ENCODE data around the gene TANC1.

The TANC1 gene

DNA sequence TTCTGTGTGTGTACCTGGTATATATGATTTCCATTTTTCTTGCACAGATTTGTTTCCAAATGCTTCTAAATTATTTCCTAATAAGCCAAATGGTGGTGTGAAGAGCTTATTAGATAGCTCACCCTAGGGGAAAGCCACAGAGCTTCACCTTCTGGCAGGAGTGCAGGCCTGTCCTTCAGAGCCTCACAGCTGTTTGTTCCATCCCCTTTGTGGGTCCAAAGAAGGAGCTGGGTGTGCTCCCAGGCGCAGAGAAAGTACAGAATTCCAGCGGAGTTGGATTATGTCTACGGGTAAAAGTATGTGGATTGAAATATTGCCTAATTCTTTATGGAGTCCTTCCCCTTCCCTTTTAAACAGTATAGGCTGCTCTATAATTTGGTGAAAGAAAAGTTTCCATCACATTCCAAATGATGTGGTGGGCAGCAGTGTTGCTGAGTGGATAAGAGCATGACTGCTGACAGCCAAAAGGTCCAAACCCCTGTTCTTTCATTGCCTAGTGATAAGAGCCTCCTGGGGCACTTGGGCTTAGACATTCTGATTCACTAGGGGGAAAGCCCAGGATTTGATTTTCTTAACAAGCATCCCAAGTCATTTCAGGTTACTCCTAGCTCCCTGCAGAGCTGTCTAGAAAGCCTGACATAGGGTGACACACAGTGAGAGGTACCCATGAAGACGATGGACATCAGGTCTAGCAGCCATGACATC is 231.5 kb downstream of the TANC1 start:
- H3K14ac ChIP-seq (ENCODE audit: low read length), result no peak overlapping the region
- H4K91ac ChIP-seq (ENCODE audit: low read depth, low read length), result no peak overlapping the region
- H3K4me3 ChIP-seq (ENCODE audit: low read depth, low read length), result no peak overlapping the region
- no peak overlapping the region for H4K12ac ChIP-seq (ENCODE audit: low read depth, low read length)
- no peaks in the 10 kb centered on the region for H3K27me3 ChIP-seq (ENCODE audit: insufficient read depth, low read length)
- H3K27ac ChIP-seq (ENCODE audit: low read depth, low read length), result no peak overlapping the region
- no peak overlapping the region for H3K4ac ChIP-seq (ENCODE audit: low read depth, low read length)
- H2AFZ ChIP-seq (ENCODE audit: insufficient read depth, low read length, poor library complexity), result no peak overlapping the region
- H3K23ac ChIP-seq (ENCODE audit: low read length), result no peak overlapping the region
- no peak for DNase-seq
- H2BK12ac ChIP-seq (ENCODE audit: low read length), result no peak overlapping the region
- H3K4me2 ChIP-seq (ENCODE audit: low read length), result no peak overlapping the region
- peaks cover 25 to 44% of the 10 kb centered on the region in 2 experiments for H3K36me3 ChIP-seq (ENCODE audit: control insufficient read depth in 1 of 2, insufficient read depth in 2 of 2, low read length in 2 of 2)
- peaks cover 2% of the 10 kb centered on the region for H3K79me1 ChIP-seq (ENCODE audit: low read length)
- no peaks in the 10 kb centered on the region for H3K79me2 ChIP-seq (ENCODE audit: control insufficient read depth, insufficient read depth, low read length, poor library complexity)
- H3K9ac ChIP-seq (ENCODE audit: low read length), result no peak overlapping the region
- no CpG with 5 or more reads among the region's 4 CpGs for WGBS (ENCODE audit: extremely low coverage, insufficient coverage, insufficient read length)
- no peak overlapping the region for H2BK5ac ChIP-seq (ENCODE audit: low read depth, low read length, poor library complexity)
- H3K9me3 ChIP-seq (ENCODE audit: insufficient read depth, low read depth, low read length), result no peaks in the 10 kb centered on the region
- no peak overlapping the region for H2BK120ac ChIP-seq (ENCODE audit: insufficient read depth, low read length, poor library complexity)
- no peak overlapping the region for H4K8ac ChIP-seq (ENCODE audit: low read depth, low read length)
- H3K18ac ChIP-seq (ENCODE audit: low read length), result no peak overlapping the region
- peaks cover 16 to 19% of the 10 kb centered on the region in 2 experiments for H3K4me1 ChIP-seq (ENCODE audit: control insufficient read depth in 1 of 2, insufficient read depth in 2 of 2, low read length in 2 of 2)
- no peak overlapping the region for H2AK5ac ChIP-seq (ENCODE audit: low read length)

DNA sequence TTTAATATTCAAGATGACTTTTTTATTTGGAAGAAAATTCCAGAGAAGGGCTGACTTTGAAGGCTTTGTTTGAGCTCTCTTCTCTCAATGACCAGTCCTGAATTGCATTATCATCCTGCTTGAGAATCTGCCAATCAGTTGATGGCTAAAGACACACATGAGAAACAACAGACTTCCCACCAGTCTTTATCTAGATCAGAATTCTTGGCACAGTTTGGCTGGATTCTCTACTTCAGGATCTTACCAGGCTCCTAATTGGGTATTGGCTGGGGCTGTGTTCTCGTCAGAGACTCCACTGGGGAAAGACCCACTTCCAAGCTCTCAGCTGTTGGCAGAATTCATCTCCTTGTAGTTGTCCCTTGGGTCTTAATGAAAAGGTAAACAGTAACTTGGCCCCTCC is 232.1 kb downstream of the TANC1 start:
- Histone ChIP-seq H4K91ac (ENCODE audit: low read depth, low read length) (no peak overlapping the region), H2BK120ac (ENCODE audit: insufficient read depth, low read length, poor library complexity) (no peak overlapping the region), H3K27me3 (ENCODE audit: insufficient read depth, low read length) (no peaks in the 10 kb centered on the region), H3K79me2 (ENCODE audit: control insufficient read depth, insufficient read depth, low read length, poor library complexity) (no peaks in the 10 kb centered on the region), H3K23ac (ENCODE audit: low read length) (no peak overlapping the region), H3K9ac (ENCODE audit: low read length) (no peak overlapping the region), H3K27ac (ENCODE audit: low read depth, low read length) (no peak overlapping the region), H3K36me3 (ENCODE audit: control insufficient read depth in 1 of 2, insufficient read depth in 2 of 2, low read length in 2 of 2) (peaks cover 25 to 44% of the 10 kb centered on the region in 2 experiments), H3K79me1 (ENCODE audit: low read length) (peaks cover 2% of the 10 kb centered on the region), H2AK5ac (ENCODE audit: low read length) (no peak overlapping the region), H3K4me2 (ENCODE audit: low read length) (no peak overlapping the region), H2BK5ac (ENCODE audit: low read depth, low read length, poor library complexity) (no peak overlapping the region), H2AFZ (ENCODE audit: insufficient read depth, low read length, poor library complexity) (no peak overlapping the region), H3K18ac (ENCODE audit: low read length) (no peak overlapping the region), H3K14ac (ENCODE audit: low read length) (no peak overlapping the region), H4K8ac (ENCODE audit: low read depth, low read length) (no peak overlapping the region), H2BK12ac (ENCODE audit: low read length) (no peak overlapping the region), H3K4me1 (ENCODE audit: control insufficient read depth in 1 of 2, insufficient read depth in 2 of 2, low read length in 2 of 2) (peaks cover 16 to 19% of the 10 kb centered on the region in 2 experiments), H3K9me3 (ENCODE audit: insufficient read depth, low read depth, low read length) (no peaks in the 10 kb centered on the region), H3K4ac (ENCODE audit: low read depth, low read length) (no peak overlapping the region), H3K4me3 (ENCODE audit: low read depth, low read length) (no peak overlapping the region), H4K12ac (ENCODE audit: low read depth, low read length) (no peak overlapping the region)
- no CpG with 5 or more reads among the region's 1 CpG for WGBS (ENCODE audit: extremely low coverage, insufficient coverage, insufficient read length)
- no peak for DNase-seq

DNA sequence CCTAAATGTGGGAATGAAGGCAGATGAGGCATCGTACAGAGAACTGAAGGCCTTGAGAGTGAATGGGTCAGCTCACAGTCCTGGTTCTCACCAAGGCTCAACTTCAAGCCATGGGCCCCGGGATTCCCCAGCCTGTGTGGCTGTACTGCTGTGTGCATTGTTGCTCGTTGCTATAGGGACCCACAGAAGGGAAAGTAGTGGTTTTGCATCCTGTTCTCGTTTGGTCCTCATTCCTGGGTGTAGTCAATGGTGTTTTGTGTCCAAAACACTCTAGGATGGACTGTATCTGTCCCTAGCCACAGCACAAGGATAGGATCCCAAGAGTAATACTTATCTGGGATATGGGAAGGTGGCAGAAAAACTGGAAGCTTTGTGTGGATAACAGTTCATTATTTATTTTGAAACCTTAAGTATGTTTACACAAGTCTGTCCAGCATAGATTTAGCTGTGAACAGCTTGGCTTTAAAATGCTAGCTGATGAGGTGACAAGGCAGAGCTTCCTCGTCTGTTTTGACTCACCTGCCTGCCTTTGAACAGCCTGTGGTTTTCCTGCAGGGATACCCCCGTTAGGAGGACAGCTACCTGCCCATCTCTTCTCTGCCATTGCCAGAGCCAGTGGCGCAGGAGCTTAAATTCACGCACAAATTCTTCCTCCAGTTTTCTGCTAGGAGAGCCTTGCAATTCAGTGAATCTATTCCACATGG is 233.1 kb downstream of the TANC1 start:
- peaks cover 21 to 42% of the 10 kb centered on the region in 2 experiments for H3K36me3 ChIP-seq (ENCODE audit: control insufficient read depth in 1 of 2, insufficient read depth in 2 of 2, low read length in 2 of 2)
- no peaks in the 10 kb centered on the region for H3K79me2 ChIP-seq (ENCODE audit: control insufficient read depth, insufficient read depth, low read length, poor library complexity)
- H3K9me3 ChIP-seq (ENCODE audit: insufficient read depth, low read depth, low read length), result no peaks in the 10 kb centered on the region
- H3K4me2 ChIP-seq (ENCODE audit: low read length), result no peak overlapping the region
- peak overlapping the region; percentile 31 for H2BK120ac ChIP-seq (ENCODE audit: insufficient read depth, low read length, poor library complexity)
- H3K14ac ChIP-seq (ENCODE audit: low read length), result no peak overlapping the region
- H3K79me1 ChIP-seq (ENCODE audit: low read length), result peaks cover 2% of the 10 kb centered on the region
- H2AFZ ChIP-seq (ENCODE audit: insufficient read depth, low read length, poor library complexity), result no peak overlapping the region
- H3K23ac ChIP-seq (ENCODE audit: low read length), result no peak overlapping the region
- peak overlapping the region; percentile 27 for H3K4ac ChIP-seq (ENCODE audit: low read depth, low read length)
- no peak overlapping the region for H4K8ac ChIP-seq (ENCODE audit: low read depth, low read length)
- no peak for DNase-seq
- H4K91ac ChIP-seq (ENCODE audit: low read depth, low read length), result no peak overlapping the region
- H3K9ac ChIP-seq (ENCODE audit: low read length), result no peak overlapping the region
- no peak overlapping the region for H3K18ac ChIP-seq (ENCODE audit: low read length)
- no peak overlapping the region for H2AK5ac ChIP-seq (ENCODE audit: low read length)
- no peak overlapping the region for H4K12ac ChIP-seq (ENCODE audit: low read depth, low read length)
- H2BK5ac ChIP-seq (ENCODE audit: low read depth, low read length, poor library complexity), result no peak overlapping the region
- H2BK12ac ChIP-seq (ENCODE audit: low read length), result peak overlapping the region; percentile 66
- H3K27me3 ChIP-seq (ENCODE audit: insufficient read depth, low read length), result no peaks in the 10 kb centered on the region
- WGBS (ENCODE audit: extremely low coverage, insufficient coverage, insufficient read length), result no CpG with 5 or more reads among the region's 8 CpGs
- no peak overlapping the region for H3K4me3 ChIP-seq (ENCODE audit: low read depth, low read length)
- peaks cover 16 to 19% of the 10 kb centered on the region in 2 experiments for H3K4me1 ChIP-seq (ENCODE audit: control insufficient read depth in 1 of 2, insufficient read depth in 2 of 2, low read length in 2 of 2)
- H3K27ac ChIP-seq (ENCODE audit: low read depth, low read length), result no peak overlapping the region

DNA sequence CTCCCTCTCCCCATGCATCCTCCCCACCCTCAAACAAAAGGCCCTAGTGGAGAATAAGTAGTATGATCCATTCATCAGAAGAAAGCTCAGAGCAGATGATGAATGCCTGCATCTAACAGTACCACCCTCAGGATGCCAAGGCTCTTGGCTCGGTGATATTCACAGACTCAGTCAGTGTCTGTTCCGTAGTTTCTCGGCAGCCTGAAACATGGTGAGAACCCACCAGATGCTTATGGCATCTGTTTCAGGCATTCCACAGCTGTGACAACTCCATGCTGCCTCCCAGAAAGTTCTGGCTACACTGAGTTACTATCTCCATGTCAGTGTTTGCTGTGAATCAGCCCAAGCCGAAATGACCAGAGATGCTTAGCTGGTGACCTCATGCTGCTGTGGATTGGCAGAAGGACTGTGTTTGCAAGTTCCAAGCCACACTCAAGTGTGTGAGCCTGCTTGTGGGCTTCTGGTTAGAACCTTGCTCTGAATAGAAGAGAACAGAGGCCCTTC is 234.2 kb downstream of the TANC1 start:
- Histone ChIP-seq H3K27me3 (ENCODE audit: insufficient read depth, low read length) (no peaks in the 10 kb centered on the region), H3K9ac (ENCODE audit: low read length) (no peak overlapping the region), H3K9me3 (ENCODE audit: insufficient read depth, low read depth, low read length) (no peaks in the 10 kb centered on the region), H4K91ac (ENCODE audit: low read depth, low read length) (no peak overlapping the region), H3K23ac (ENCODE audit: low read length) (no peak overlapping the region), H3K36me3 (ENCODE audit: control insufficient read depth in 1 of 2, insufficient read depth in 2 of 2, low read length in 2 of 2) (peaks cover 18 to 38% of the 10 kb centered on the region in 2 experiments), H3K4ac (ENCODE audit: low read depth, low read length) (no peak overlapping the region), H2AK5ac (ENCODE audit: low read length) (no peak overlapping the region), H3K4me2 (ENCODE audit: low read length) (no peak overlapping the region), H3K18ac (ENCODE audit: low read length) (no peak overlapping the region), H2BK12ac (ENCODE audit: low read length) (no peak overlapping the region), H2BK5ac (ENCODE audit: low read depth, low read length, poor library complexity) (no peak overlapping the region), H4K12ac (ENCODE audit: low read depth, low read length) (no peak overlapping the region), H3K79me1 (ENCODE audit: low read length) (peaks cover 2% of the 10 kb centered on the region), H3K79me2 (ENCODE audit: control insufficient read depth, insufficient read depth, low read length, poor library complexity) (no peaks in the 10 kb centered on the region), H3K4me1 (ENCODE audit: control insufficient read depth in 1 of 2, insufficient read depth in 2 of 2, low read length in 2 of 2) (peaks cover 16 to 19% of the 10 kb centered on the region in 2 experiments), H3K14ac (ENCODE audit: low read length) (no peak overlapping the region), H4K8ac (ENCODE audit: low read depth, low read length) (no peak overlapping the region), H2AFZ (ENCODE audit: insufficient read depth, low read length, poor library complexity) (no peak overlapping the region), H2BK120ac (ENCODE audit: insufficient read depth, low read length, poor library complexity) (no peak overlapping the region), H3K4me3 (ENCODE audit: low read depth, low read length) (no peak overlapping the region), H3K27ac (ENCODE audit: low read depth, low read length) (peak overlapping the region; percentile 14)
- DNase-seq, result peak; percentile 59 to 77
- no CpG with 5 or more reads among the region's 4 CpGs for WGBS (ENCODE audit: extremely low coverage, insufficient coverage, insufficient read length)

Data from trophoblast cell (in vitro differentiated cells and primary cell).